AG09319 (cell line): ENCODE results near the gene SLC22A2.

ENCODE experiments used
- DNase-seq: peaks from one replicate; pipeline ENCODE4 v3.0.0-alpha.2; 2010; ENCODE audit warnings: low read depth; ENCODE audit errors: extremely low read depth
- CTCF ChIP-seq: IDR thresholded peaks from 2 replicates; pipeline ENCODE4 v1.5.1; 2011; ENCODE audit warnings: low read depth, mild to moderate bottlenecking, inconsistent platforms, low read length, moderate library complexity

Gene SLC22A2

GRCh38 chr6:160177220-160177619 is 81.4 kb downstream of the SLC22A2 start:
- no peak for DNase-seq
- TF ChIP-seq CTCF, result no peak

GRCh38 chr6:160174681-160175080 is 83.9 kb downstream of the SLC22A2 start:
- TF ChIP-seq CTCF, result no peak
- no peak for DNase-seq

DNA sequence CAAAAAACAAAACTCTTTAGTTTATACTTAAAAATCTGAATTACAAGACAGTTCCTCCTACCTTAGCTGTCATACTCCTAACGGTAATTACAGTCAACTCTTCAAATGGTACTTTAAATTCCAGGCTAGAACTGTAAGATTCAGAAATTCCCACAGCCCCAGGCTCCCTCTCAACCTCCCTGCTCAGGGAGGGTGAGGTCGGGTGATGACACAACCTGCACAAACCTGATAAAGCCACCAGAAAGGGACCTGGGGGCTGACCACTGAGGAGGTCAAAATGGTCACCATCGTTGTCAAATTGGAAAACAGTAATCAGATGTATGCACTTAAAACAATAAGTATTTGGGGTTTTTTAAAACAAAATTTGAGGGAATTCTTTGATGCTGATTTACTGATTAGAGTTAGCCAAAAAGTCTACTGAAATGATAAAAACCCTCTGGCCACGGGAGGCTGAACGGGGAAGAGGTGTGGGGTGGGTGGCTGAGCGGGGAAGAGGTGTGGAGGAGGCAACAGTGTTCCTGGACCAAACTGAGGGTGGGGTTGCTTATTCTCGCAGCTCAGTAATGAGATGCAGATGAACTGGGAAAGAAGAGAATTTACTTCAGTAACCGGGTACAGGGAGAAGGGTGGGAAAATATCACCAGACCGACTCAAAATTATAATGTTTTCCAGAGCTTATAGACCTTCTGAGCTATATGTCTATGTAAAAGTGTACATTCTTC is 84.7 kb downstream of the SLC22A2 start:
- DNase-seq, result no peak
- TF ChIP-seq CTCF, result no peak

GRCh38 chr6:160172704-160173103 is 85.9 kb downstream of the SLC22A2 start:
- TF ChIP-seq CTCF, result no peak
- no peak for DNase-seq

DNA sequence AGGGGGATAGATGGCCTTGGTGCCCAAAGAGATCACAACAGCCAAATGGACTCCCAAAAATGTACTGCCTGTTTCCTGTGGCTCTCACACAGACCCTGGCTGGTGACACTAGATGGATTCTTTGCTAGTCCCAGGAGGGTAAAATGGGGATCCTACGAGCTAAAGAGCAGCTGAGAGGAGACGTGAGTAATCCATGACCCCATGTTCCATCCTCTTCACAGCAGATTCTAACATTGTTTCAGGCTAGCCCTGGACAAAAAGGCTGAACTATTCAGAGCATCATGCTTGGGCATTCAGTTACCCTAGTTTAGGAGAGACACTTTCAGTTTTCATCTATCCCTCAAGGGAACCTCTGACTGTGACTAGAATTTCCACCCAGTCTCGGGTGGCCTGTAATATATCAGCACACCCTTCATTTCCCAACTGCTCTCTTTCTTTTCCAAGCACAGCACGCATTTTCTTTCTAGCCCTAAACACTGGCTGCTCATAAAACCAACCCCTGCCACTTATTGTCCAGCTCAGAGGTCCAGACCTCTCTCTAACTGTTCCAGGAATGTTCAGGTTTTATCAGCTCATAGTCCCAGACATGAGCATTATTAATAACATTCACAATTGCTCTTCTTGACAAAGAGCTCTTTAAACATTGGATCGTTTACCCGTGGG is 88.5 kb downstream of the SLC22A2 start:
- no peak for DNase-seq
- no peak for TF ChIP-seq CTCF

- no peak for TF ChIP-seq CTCF
- DNase-seq, result no peak
Observed at GRCh38 chr6:160167604-160168399, 90.8 kb downstream of the SLC22A2 start.
